GM18520 (cell line): ENCODE measurements around the gene TEKT3.

ENCODE experiments used
- ATAC-seq: cut with Tn5 transposase; IDR thresholded peaks from one replicate; pipeline ENCODE4 v1.9.1; 2021; ENCODE audit not compliant: unreplicated experiment

Gene TEKT3

GRCh38 chr17:15341385-15341849, at the start of gene TEKT3:
TEKT3 (minus strand) TSS chr17:15341597; CDS start chr17:15331585, 10,012 bp downstream.
- no peak for ATAC-seq

DNA sequence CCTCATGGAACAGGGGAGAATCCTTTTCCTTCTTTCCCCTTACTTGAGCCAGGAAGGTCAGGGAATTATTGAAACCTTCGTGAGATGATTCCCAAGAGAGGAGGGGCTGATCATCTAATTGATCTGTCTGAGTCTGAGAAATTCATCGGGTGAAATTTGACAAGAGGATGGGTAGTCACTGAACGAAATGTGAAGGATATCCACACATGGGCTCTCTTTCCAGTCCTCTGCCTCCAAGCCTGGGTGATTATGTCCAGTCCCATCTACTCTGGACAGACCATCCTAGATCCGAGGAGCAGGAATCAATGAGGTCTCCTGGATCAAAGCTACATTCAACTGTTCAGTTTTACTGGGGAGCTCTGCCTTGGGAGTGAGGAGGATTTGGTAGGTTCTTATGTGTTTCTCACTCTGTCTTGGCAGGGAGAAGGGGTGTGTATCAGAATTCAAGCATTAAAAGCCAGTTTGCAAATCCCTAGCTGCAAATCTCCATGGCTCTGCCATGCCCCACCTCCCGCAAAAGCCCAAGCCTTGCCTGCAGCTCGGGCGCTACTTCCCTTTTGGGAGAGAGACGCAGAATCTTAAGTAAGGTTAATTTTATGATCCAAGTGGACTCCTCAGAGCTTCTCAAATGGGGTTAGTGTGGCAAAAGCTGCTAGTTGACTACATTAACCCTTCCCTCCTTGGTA, 47.1 kb upstream of the TEKT3 start:
- no peak for ATAC-seq

DNA sequence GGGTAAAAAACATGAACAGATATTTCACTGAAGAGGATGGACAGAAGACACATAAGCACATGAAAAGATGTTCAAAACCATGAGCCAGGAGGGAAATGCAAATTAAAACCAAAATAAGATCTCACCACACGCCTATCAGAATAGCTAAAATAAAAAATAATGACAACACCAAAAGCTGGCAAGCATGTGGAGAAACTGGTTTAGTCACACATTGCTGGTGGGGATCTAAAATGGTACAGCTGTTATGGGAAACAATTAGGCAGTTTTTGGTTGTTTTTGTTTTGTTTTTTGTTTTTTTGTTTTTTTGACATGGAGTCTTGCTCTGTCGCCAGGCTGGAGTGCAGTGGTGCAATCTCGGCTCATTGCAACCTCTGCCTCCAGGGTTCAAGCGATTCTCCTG, 44.7 kb upstream of the TEKT3 start:
- ATAC-seq, result no peak

- no peak for ATAC-seq
These were observed 43.9 kb upstream of the TEKT3 start for GRCh38 chr17:15385305-15385704.

DNA sequence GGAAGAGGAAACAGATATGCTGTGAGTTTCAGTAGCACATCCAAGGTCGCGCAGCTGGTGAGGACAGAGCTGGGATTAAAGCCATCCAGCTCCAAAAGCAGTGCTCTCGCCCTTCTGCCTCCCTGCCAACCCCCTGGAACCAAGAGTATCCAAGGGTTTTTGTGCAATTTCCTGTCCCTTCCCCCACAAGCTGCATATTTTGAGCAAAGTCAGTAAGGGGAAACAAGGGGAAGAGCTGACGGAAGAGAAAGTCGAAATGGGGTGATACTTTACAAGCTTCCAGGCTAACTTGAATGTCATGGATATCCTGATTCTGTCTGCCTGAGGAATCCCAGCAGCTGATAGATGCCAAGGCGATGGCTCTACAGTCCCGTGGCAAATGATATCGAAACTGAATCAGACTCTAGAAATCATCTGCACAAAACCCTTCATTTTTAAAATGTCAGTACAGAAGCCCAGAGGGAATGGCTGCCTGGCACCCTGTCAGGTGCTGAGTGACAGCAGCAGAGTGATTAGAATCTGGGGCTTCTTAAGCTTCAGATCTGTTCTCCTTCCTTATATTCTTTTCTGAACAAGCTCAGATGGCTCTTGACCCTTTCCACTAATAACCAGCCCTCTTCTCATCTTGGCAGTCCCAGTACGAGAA, 42.9 kb upstream of the TEKT3 start:
- ATAC-seq, result no peak

- no peak for ATAC-seq
These were observed 41.5 kb upstream of the TEKT3 start for GRCh38 chr17:15382914-15383313.

DNA sequence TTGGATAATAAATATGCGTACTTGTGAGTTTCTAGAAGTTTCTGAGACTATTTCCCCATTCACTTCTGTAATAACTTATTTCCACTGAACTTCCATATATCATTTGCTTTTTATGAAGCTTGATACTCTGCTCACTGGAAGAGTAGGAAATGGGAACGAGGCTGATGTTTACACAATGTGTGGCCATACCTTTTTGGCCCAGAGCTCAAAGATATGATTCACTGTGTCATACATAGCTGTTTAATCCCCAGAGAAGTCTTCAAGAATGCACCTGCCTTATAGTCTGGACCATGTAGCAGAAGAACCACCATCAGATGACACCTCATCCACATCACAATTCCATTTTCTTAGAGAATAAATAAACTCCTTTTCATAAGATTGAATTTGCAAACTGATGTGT, 40.3 kb upstream of the TEKT3 start:
- no peak for ATAC-seq

DNA sequence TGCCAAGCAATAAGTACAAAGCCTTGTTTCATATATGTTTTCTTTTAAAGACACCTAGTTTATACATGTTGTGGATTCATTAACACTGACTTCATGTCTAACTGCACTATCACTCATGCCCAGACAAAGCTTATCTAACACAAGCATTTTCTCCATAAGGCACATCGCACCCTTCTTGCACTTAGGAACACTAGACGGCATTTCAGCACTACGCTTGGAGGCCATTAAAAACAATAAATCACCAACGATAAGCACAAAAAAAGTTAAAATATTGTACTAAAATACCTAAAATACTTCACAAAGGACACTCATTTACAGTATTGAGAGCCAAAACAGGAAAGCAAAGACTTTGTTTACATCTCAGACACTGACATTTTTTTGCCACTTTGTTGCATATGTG, 39.0 kb upstream of the TEKT3 start:
- no peak for ATAC-seq

- ATAC-seq, result no peak
These were observed 38.3 kb upstream of the TEKT3 start for GRCh38 chr17:15379659-15380058.

DNA sequence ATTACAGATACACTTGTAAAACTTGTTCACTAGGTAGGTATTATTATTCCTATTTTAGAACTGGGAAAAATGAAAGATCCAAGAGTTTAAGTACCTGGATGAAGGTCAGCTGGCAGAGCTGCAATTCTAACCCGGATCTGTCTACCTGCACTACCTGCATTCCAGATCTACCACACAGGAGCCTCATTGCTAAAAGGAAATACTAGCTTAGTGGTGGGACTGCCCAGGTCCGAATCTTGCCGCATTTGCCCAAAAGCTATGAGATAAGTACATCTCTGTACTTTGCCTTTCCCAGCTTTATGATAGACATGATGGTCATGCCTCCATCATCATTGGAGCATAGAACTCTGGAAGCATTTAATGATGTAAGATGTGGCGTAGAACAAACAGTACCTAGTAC, 36.8 kb upstream of the TEKT3 start:
- ATAC-seq, result no peak

- no peak for ATAC-seq
These were observed 36.2 kb upstream of the TEKT3 start for GRCh38 chr17:15377616-15378015.

DNA sequence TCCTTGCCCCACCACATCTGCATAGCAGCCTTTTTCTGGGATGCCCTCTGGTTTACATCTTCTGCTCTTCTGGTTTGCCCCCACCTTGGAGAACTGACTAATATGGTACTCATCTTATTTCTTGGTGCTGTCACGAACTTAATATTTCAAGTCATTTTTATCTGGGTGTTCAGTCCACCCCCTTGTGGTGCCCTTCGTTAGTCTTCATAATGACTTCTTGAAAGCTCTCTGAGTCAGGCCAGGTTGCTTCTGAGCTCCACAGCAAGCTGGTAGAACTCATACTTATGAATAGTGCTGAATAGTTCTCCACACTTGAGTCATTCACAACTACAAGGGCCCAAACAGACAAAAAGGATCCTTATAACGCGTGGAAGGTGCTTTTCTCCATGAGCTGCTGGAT, 35.8 kb upstream of the TEKT3 start:
- no peak for ATAC-seq

DNA sequence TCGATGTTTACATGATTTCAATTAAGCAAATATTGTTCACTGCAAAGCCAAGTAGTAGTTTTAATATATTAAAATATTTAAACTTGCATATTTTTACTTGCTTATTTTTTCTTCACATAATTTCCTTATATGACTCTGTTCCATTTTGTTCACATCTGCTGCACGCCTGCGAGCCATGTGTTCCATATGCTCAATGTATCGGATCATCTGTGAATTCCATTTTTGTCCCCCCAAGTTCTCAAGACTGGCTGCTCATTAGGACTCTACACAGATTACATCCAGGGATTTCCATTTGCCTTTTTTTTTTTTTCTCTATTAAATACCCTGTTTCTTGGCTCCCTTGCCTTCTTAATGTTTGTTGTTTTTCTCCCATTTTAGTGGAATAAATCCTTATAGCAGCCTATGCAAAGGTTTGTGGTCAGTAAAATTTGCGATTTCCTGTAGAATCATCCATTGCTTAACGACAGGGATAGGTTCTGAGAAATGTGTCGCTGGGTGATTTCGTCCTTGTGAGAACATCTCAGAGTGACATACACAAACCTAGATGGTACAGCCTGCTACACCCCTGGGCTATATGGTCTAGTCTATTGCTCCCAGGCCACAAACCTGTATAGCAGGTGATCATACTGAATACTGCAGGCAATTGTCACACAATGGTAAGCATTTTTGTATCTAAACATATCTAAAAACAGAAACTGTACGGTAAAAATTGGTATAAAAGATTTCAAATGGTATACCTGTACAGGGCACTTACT, 30.2 kb upstream of the TEKT3 start:
- ATAC-seq, result no peak

GRCh38 chr17:15368600-15368999, 27.2 kb upstream of the TEKT3 start:
- no peak for ATAC-seq

- ATAC-seq, result no peak
These were observed 24.6 kb upstream of the TEKT3 start for GRCh38 chr17:15366026-15366425.

GRCh38 chr17:15364615-15365014, 23.2 kb upstream of the TEKT3 start:
- ATAC-seq, result no peak

DNA sequence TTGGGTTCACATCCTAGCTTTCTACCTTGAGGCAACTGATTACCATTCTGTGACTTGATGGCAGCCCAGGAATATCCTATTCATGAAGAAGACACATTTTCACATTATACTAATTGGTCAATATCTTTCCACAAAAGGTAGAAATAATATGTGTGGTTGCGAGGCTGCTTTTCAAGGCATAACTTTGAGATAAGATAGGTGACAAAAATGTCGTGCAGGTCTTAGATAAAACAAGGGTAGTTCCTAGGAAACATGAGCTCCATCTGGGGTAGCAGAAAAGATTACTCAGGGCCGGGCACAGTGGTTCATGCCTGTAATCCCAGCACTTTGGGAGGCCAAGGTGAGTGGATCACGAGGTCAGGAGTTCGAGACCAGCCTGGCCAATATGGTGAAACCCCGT, 22.3 kb upstream of the TEKT3 start:
- no peak for ATAC-seq

GRCh38 chr17:15361592-15361991, 20.2 kb upstream of the TEKT3 start:
- ATAC-seq, result no peak

DNA sequence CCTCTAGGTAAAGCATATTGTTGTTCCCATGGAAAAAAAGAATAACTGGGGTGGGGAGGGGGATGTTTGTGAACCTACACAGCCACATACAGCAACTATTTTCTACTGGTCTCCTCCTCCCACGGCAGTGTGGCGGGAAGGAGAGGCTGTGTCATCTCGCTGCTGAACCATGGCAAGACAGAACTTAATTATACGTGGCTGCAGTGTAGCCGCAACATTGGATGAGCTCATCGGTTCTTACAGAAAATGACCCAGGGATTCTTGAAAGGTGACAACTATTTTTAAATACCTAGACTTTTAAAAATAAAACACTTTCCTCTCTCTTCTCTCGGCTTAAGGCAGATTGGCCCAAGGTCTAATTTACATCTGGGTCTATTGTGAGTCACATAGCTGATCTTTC, 19.8 kb upstream of the TEKT3 start:
- ATAC-seq, result no peak

DNA sequence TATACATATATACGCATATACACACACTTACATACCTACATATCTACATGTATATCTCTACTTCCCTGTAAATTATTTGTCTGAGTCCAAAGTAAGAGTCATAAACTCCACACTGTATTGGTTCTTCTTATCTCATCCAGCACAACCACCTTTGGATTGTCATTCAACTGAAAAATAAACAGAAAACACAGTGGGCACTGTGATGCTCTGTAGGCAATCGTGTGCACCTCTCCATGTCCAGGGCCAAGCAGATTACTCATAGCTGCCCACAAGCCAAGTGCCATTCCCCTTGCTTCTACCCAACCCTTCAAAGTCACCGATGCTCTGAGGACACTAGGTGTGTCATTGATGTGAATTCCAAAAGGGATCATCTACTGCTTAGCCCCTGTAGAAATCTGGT, 12.9 kb upstream of the TEKT3 start:
- no peak for ATAC-seq

- no peak for ATAC-seq
These were observed 10.5 kb upstream of the TEKT3 start for GRCh38 chr17:15351925-15352324.

DNA sequence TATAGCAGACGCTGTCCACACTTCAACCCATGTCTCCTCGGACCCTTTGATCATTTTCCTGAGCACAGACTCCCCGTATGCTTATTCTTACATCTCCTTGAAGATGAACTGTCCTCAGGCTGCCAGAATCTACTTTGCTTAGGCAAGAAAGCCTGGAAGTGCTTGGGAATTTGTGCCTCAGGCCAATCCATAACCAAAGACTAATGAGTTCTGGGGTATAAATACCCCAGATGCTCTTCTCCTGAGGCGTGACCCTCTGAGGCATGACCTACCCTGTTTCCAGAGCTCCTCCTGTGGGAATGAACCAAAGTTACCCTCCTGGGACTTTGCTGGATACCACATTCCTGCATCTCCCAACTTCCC, 10.1 kb upstream of the TEKT3 start:
- no peak for ATAC-seq
